Trophoblast cell (in vitro differentiated cells and primary cell): ENCODE data around the gene CYP4A22.
"Not testable (repeated sequence)": the region's sequence is repeated elsewhere in the genome, so short reads cannot be mapped to it uniquely, and the experiment has no call there.

Source experiments
- DNase-seq, 2 donors: peaks; one replicate each; pipeline ENCODE4 v3.0.0-alpha.2; 2016
- H2AFZ ChIP-seq: 2 replicates; pipeline ENCODE4 v1.6.1; 2013; ENCODE audit warnings: low read length, moderate library complexity, mild to moderate bottlenecking; ENCODE audit not compliant: insufficient read depth, poor library complexity
- H2AK5ac ChIP-seq: 2 replicates; pipeline ENCODE4 v1.6.1; 2013; ENCODE audit warnings: mild to moderate bottlenecking, low read length
- H2BK120ac ChIP-seq: 2 replicates; pipeline ENCODE4 v1.6.1; 2013; ENCODE audit warnings: low read length, mild to moderate bottlenecking, moderate library complexity; ENCODE audit not compliant: insufficient read depth, poor library complexity
- H2BK12ac ChIP-seq: 2 replicates; pipeline ENCODE4 v1.6.1; 2013; ENCODE audit warnings: mild to moderate bottlenecking, low read length, moderate library complexity
- H2BK5ac ChIP-seq: 2 replicates; pipeline ENCODE4 v1.6.1; 2013; ENCODE audit warnings: low read length, low read depth, moderate library complexity, mild to moderate bottlenecking; ENCODE audit not compliant: poor library complexity
- H3K14ac ChIP-seq: 2 replicates; pipeline ENCODE4 v1.6.1; 2013; ENCODE audit warnings: mild to moderate bottlenecking, low read length
- H3K18ac ChIP-seq: 2 replicates; pipeline ENCODE4 v1.6.1; 2013; ENCODE audit warnings: mild to moderate bottlenecking, low read length
- H3K23ac ChIP-seq: 2 replicates; pipeline ENCODE4 v1.6.1; 2013; ENCODE audit warnings: low read length
- H3K27ac ChIP-seq: 2 replicates; pipeline ENCODE4 v1.5.1; 2013; ENCODE audit warnings: low read depth, mild to moderate bottlenecking, inconsistent platforms, low read length, moderate library complexity
- H3K27me3 ChIP-seq: 2 replicates; pipeline ENCODE4 v1.6.1; 2013; ENCODE audit warnings: inconsistent platforms, mild to moderate bottlenecking, low read length, moderate library complexity; ENCODE audit not compliant: insufficient read depth
- H3K36me3 ChIP-seq, 2 experiments: 1 replicate in 1 of 2; 2 replicates in 1 of 2; pipeline ENCODE4 v1.6.1; 2013; ENCODE audit warnings: low read length in 2 of 2, mild to moderate bottlenecking in 2 of 2, moderate library complexity in 1 of 2; ENCODE audit not compliant: insufficient read depth in 2 of 2, control insufficient read depth in 1 of 2
- H3K4ac ChIP-seq: 2 replicates; pipeline ENCODE4 v1.6.1; 2013; ENCODE audit warnings: low read depth, mild to moderate bottlenecking, low read length, moderate library complexity
- H3K4me1 ChIP-seq, 2 experiments: 1 replicate in 1 of 2; 2 replicates in 1 of 2; pipeline ENCODE4 v1.6.1; 2013; ENCODE audit warnings: low read length in 2 of 2, mild to moderate bottlenecking in 2 of 2, moderate library complexity in 1 of 2; ENCODE audit not compliant: insufficient read depth in 2 of 2, control insufficient read depth in 1 of 2
- H3K4me2 ChIP-seq: 2 replicates; pipeline ENCODE4 v1.6.1; 2013; ENCODE audit warnings: inconsistent platforms, mild to moderate bottlenecking, low read length, moderate library complexity
- H3K4me3 ChIP-seq: 2 replicates; pipeline ENCODE4 v1.5.1; 2013; ENCODE audit warnings: mild to moderate bottlenecking, low read depth, low read length, inconsistent platforms
- H3K79me1 ChIP-seq: one replicate; pipeline ENCODE4 v1.6.1; 2013; ENCODE audit warnings: low read length
- H3K79me2 ChIP-seq: 2 replicates; pipeline ENCODE4 v1.6.1; 2013; ENCODE audit warnings: low read length, mild to moderate bottlenecking; ENCODE audit not compliant: control insufficient read depth, insufficient read depth, poor library complexity
- H3K9ac ChIP-seq: 2 replicates; pipeline ENCODE4 v1.6.1; 2013; ENCODE audit warnings: mild to moderate bottlenecking, low read length
- H3K9me3 ChIP-seq: 2 replicates; pipeline ENCODE4 v1.6.1; 2013; ENCODE audit warnings: low read depth, mild to moderate bottlenecking, control low read depth, inconsistent platforms, low read length; ENCODE audit not compliant: insufficient read depth
- H4K12ac ChIP-seq: 2 replicates; pipeline ENCODE4 v1.6.1; 2013; ENCODE audit warnings: low read depth, mild to moderate bottlenecking, low read length, moderate library complexity
- H4K8ac ChIP-seq: 2 replicates; pipeline ENCODE4 v1.6.1; 2013; ENCODE audit warnings: low read depth, mild to moderate bottlenecking, low read length, moderate library complexity
- H4K91ac ChIP-seq: one replicate; pipeline ENCODE4 v1.6.1; 2013; ENCODE audit warnings: low read depth, mild to moderate bottlenecking, low read length, moderate library complexity
- WGBS: extraction: QIAGEN DNeasy Blood & Tissue Kit; methylation state at CpG from one replicate; pipeline ENCODE4 v1.1.7; 2013; ENCODE audit warnings: missing lambda C conversion rate; ENCODE audit not compliant: insufficient read length, insufficient coverage; ENCODE audit errors: extremely low coverage; 5-methylcytosine and 5-hydroxymethylcytosine counted together

Gene CYP4A22

GRCh38 chr1:47129489-47130230, 7.6 kb upstream of the CYP4A22 start:
- H3K36me3 ChIP-seq, H4K12ac ChIP-seq, H2BK120ac ChIP-seq, H3K4me1 ChIP-seq, H2BK5ac ChIP-seq, H3K4me3 ChIP-seq, H3K27me3 ChIP-seq, H3K18ac ChIP-seq, H3K79me1 ChIP-seq, H3K23ac ChIP-seq, H2AFZ ChIP-seq, H4K8ac ChIP-seq, DNase-seq, H3K79me2 ChIP-seq, H2BK12ac ChIP-seq, H3K4ac ChIP-seq, H3K9me3 ChIP-seq, H3K9ac ChIP-seq, H3K27ac ChIP-seq, H3K14ac ChIP-seq, H2AK5ac ChIP-seq, H3K4me2 ChIP-seq, H4K91ac ChIP-seq: not testable (repeated sequence)
- no CpG with 5 or more reads among the region's 8 CpGs for whole genome bisulfite sequencing

- no CpG with 5 or more reads among the region's 3 CpGs for WGBS
- H3K4me2 ChIP-seq, H3K4me3 ChIP-seq, H3K23ac ChIP-seq, H3K4me1 ChIP-seq, H3K79me1 ChIP-seq, H4K91ac ChIP-seq, H3K9me3 ChIP-seq, H3K27ac ChIP-seq, H3K36me3 ChIP-seq, H3K18ac ChIP-seq, H3K79me2 ChIP-seq, H2BK5ac ChIP-seq, H2BK120ac ChIP-seq, H3K27me3 ChIP-seq, H4K12ac ChIP-seq, H2BK12ac ChIP-seq, H3K9ac ChIP-seq, H2AK5ac ChIP-seq, H4K8ac ChIP-seq, DNase-seq, H3K4ac ChIP-seq, H2AFZ ChIP-seq, H3K14ac ChIP-seq: not testable (repeated sequence)
These were observed 4.6 kb upstream of the CYP4A22 start for GRCh38 chr1:47132665-47133064.

GRCh38 chr1:47137925-47138615, 829 bp downstream of the CYP4A22 start:
- Histone ChIP-seq H3K79me1 (no peaks in the 10 kb centered on the region), H4K91ac (no peak overlapping the region), H3K14ac (no peak overlapping the region), H2AK5ac (no peak overlapping the region), H3K9me3 (peaks cover 2% of the 10 kb centered on the region), H3K4ac (no peak overlapping the region), H2AFZ (no peak overlapping the region), H3K4me3 (no peak overlapping the region), H3K9ac (no peak overlapping the region), H3K4me2 (no peak overlapping the region), H3K4me1 (no peaks in the 10 kb centered on the region), H3K23ac (no peak overlapping the region), H4K8ac (no peak overlapping the region), H3K27me3 (no peaks in the 10 kb centered on the region), H3K18ac (no peak overlapping the region), H4K12ac (no peak overlapping the region), H3K79me2 (no peaks in the 10 kb centered on the region), H2BK120ac (no peak overlapping the region), H3K27ac (no peak overlapping the region), H3K36me3 (no peaks in the 10 kb centered on the region), H2BK5ac (no peak overlapping the region), H2BK12ac (no peak overlapping the region)
- WGBS = no CpG with 5 or more reads among the region's 5 CpGs
- DNase-seq = no peak

GRCh38 chr1:47140358-47140757, 3.1 kb downstream of the CYP4A22 start:
- H4K91ac ChIP-seq, H3K36me3 ChIP-seq, H2BK5ac ChIP-seq, H2AFZ ChIP-seq, H3K14ac ChIP-seq, H3K23ac ChIP-seq, H3K18ac ChIP-seq, H3K4me3 ChIP-seq, H3K27ac ChIP-seq, H3K79me2 ChIP-seq, H2AK5ac ChIP-seq, H3K4me1 ChIP-seq, H2BK12ac ChIP-seq, H3K79me1 ChIP-seq, H2BK120ac ChIP-seq, H4K12ac ChIP-seq, H3K4me2 ChIP-seq, H3K9me3 ChIP-seq, H3K4ac ChIP-seq, H3K9ac ChIP-seq, H3K27me3 ChIP-seq, H4K8ac ChIP-seq: not testable (repeated sequence)
- peak in 1 of 2 donors; percentile 41 for DNase-seq
- WGBS = no CpG with 5 or more reads among the region's 3 CpGs
